ENCODE data around the gene CATSPERD. TPM values are rescaled to one million over a fixed set of nuclear protein-coding genes. Genes with fewer than 3 reads are reported as not detected.

CATSPERD gene
- total and polyA plus RNA-seq, 9 of the 15 experiments (the other 6 are each of a cell fraction or from before 2014, with no cell fraction given): not detected

DNA sequence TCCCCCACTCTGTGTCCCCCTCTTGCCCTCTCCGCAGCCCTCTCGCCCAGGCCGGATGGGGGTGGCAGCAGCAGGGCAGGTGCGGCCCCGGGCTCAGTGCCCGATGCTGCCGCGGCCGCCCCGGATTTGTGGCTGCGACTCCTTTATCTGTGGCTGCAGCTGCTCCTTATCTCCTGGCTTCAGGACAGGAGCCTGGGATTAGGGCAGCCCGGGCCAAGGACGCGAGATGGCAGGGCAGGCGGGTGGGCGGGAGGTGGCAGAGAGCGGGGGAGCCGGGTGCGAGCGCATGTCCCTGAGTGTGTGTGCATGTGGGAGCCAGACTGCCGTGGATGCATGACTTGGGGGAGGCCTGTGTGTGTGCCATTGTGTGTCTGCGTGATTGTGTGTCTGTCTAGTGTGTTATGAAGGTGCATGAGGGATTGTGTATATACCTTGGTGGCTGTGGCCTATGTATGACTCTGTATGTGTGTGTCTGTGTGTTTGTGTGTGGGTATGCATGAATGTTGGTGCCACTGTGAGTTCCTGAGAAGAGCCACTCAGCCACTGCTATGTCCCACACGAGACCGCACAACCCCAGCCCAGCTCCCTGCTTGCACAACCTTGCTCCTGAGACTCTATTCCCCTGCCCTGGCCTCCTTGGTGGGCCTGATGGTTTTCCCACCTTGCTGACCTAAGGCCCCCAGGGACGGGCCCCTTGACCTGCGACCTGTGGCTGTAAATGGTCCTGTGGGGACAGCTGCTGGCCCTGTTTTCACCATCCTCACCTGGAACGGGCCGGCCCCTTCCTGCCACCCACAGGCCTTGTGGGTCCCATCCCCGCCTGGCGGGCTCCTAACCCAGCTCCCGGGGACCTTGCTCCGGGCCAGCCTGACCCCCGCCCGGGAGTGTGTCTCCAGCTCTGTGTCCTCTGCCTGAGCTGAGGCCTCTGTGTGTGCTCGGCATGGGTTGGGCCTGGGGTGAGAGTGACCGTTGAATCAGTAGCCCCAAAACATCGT is 79.1 kb downstream of the CATSPERD start (continued):
- TF ChIP-seq ZBTB1 (CRISPR knock-in tag; IDR thresholded peaks at IDR 0.05; ENCODE audit: borderline replicate concordance, low read depth): no peak; the same call in 1 of the 2 replicates
- TF ChIP-seq POLR2AphosphoS5 (IDR thresholded peaks at IDR 0.05; ENCODE audit: control insufficient read depth, insufficient read depth, low read depth, low read length): peak; percentile 97
- 0 out of 2 replicates have a peak, but pooled peaks have one; percentile 37 for TF ChIP-seq KLF1 (tag; IDR thresholded peaks at IDR 0.05)
- TF ChIP-seq RBM14 (IDR thresholded peaks at IDR 0.05; ENCODE audit: borderline replicate concordance, insufficient read depth, low read depth, low read length): no peak
- TF ChIP-seq ZNF133 (CRISPR knock-in tag; IDR thresholded peaks at IDR 0.05): no peak
- peak; percentile 90 for TF ChIP-seq ETV1 (tag; conservative IDR thresholded peaks at IDR 0.05; ENCODE audit: low read depth)
- peak; percentile 88 for TF ChIP-seq LEF1 (IDR thresholded peaks at IDR 0.05)
- TF ChIP-seq KDM2B (CRISPR knock-in tag; IDR thresholded peaks at IDR 0.05): peak; percentile 78; the same call in 1 of the 2 replicates
- no peak for TF ChIP-seq BRD9 (IDR thresholded peaks at IDR 0.05; ENCODE audit: low read depth, partially characterized antibody)
- TF ChIP-seq MXI1 (IDR thresholded peaks at IDR 0.05; ENCODE audit: low read depth, low read length): peak; percentile 53; the same call in 1 of the 2 replicates
- no peak for TF ChIP-seq CREB5 (CRISPR knock-in tag; IDR thresholded peaks at IDR 0.05)
- TF ChIP-seq PREB (CRISPR knock-in tag; IDR thresholded peaks at IDR 0.05): no peak
- no peak for TF ChIP-seq MCM3 (IDR thresholded peaks at IDR 0.05)
- peak; percentile 86 to 94 for TF ChIP-seq TRIM24 (IDR thresholded peaks at IDR 0.05)
- TF ChIP-seq HDGF (IDR thresholded peaks at IDR 0.05): peak; percentile 68; the same call in 1 of the 2 replicates
- TF ChIP-seq TAF1 (IDR thresholded peaks at IDR 0.05; ENCODE audit: control insufficient read depth, extremely low read depth, insufficient read depth, low read length, severe bottlenecking): peak; percentile 18
- TF ChIP-seq SREBF1 (IDR thresholded peaks at IDR 0.05; ENCODE audit: borderline replicate concordance, low read depth, low read length): no peak
- TF ChIP-seq MTF1 (CRISPR knock-in tag; IDR thresholded peaks at IDR 0.05; ENCODE audit: borderline replicate concordance): no peak
- peak; percentile 78 for TF ChIP-seq ZBTB17 (CRISPR knock-in tag; IDR thresholded peaks at IDR 0.05)
- peak; percentile 56; the same call in 1 of the 2 replicates for TF ChIP-seq GABPB1 (CRISPR knock-in tag; IDR thresholded peaks at IDR 0.05)
- TF ChIP-seq RBM34 (IDR thresholded peaks at IDR 0.05; ENCODE audit: borderline replicate concordance, insufficient read depth, low read length): no peak
- TF ChIP-seq MECOM (CRISPR knock-in tag; IDR thresholded peaks at IDR 0.05): no peak
- TF ChIP-seq, protein P1, sequence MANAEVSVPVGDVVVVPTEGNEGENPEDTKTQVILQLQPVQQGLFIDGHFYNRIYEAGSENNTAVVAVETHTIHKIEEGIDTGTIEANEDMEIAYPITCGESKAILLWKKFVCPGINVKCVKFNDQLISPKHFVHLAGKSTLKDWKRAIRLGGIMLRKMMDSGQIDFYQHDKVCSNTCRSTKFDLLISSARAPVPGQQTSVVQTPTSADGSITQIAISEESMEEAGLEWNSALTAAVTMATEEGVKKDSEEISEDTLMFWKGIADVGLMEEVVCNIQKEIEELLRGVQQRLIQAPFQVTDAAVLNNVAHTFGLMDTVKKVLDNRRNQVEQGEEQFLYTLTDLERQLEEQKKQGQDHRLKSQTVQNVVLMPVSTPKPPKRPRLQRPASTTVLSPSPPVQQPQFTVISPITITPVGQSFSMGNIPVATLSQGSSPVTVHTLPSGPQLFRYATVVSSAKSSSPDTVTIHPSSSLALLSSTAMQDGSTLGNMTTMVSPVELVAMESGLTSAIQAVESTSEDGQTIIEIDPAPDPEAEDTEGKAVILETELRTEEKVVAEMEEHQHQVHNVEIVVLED (CRISPR knock-in tag; IDR thresholded peaks at IDR 0.05): peak; percentile 50; the same call in 1 of the 2 replicates
- 0 out of 2 replicates have a peak, but pooled peaks have one; percentile 22 for TF ChIP-seq ZNF444 (CRISPR knock-in tag; IDR thresholded peaks at IDR 0.05)
- TF ChIP-seq CCAR2 (IDR thresholded peaks at IDR 0.05; ENCODE audit: low read depth, low read length): no peak

Measured in K562 (cell line).